ENCODE results near the gene LLCFC1. TPM values are rescaled to one million over a fixed set of nuclear protein-coding genes. Genes with fewer than 3 reads are reported as not detected.
A peak's percentile ranks its signal among the peaks of the same experiment; 100 is the strongest.

Gene LLCFC1
- total and polyA plus RNA-seq, 2 of the 8 experiments (the other 6 are each of a cell fraction or from before 2014, with no cell fraction given), result not detected

DNA sequence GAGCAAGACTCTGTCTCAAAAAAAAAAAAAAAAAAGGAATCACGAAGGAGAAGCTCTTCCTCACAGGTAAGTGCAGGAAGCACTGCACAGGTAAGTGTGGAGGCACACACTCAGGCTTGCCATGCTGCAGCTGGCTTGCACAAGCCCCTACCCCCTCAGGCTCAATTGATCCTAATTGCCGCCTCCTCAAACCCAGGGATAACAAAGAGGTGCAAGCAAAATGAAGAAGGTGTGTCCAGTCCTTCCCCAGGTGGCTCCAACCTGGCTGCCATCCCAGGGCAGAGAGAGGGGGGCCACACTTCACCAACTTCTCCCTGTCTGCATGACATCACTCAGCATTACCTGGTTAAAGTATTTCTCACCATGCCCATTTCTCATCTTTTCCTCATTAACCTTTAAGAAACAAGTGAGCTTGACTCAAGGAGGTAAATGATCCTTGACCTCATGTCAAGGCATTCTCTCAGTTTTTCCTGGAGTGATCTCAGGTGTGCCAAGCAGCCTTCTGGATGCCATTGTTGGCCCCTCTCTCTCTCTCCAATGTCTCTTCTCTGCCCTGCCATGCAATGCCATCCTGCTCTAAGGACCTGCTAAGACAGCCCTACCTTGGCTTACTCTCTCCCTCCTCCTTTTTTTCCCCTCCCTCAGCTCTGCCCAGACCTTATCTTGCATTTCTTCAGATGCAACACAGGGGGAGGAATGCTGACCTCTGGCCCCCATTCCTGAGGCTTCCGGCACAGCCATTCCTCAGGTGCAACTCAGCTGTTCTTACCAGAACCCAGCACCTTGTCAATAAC lies 40.7 kb upstream of the LLCFC1 start:
- H2AFZ ChIP-seq (ENCODE audit: low read length), result no peak overlapping the region
- no peaks in the 10 kb centered on the region for H3K23me2 ChIP-seq (ENCODE audit: low read depth, low read length)
- no peak overlapping the region for H2BK120ac ChIP-seq (replicated peaks; ENCODE audit: low read depth, low read length)
- H3K27ac ChIP-seq (ENCODE audit: low read depth, low read length), result no peak overlapping the region
- H3K9me3 ChIP-seq (ENCODE audit: insufficient read depth in 2 of 2, low read depth in 1 of 2, low read length in 1 of 2), result no peaks in the 10 kb centered on the region
- POLR2A ChIA-PET (ENCODE audit: partially characterized antibody), result interaction anchor here (1.0 kb wide), 1 partner anchor 9 kb away, joined by 4 read pairs; no protein-coding TSS in a partner anchor
- peaks cover 0 to 2% of the 10 kb centered on the region in 2 experiments for H4K20me1 ChIP-seq (replicated peaks in 1 of 2; ENCODE audit: control insufficient read depth in 1 of 2, insufficient read depth in 2 of 2, low read length in 2 of 2)
- no peaks in the 10 kb centered on the region for H3K79me1 ChIP-seq (ENCODE audit: low read depth, low read length)
- no peak overlapping the region for H3K4me2 ChIP-seq (ENCODE audit: insufficient read depth in 1 of 2, low read depth in 2 of 2, low read length in 2 of 2)
- no peak overlapping the region for H2AK5ac ChIP-seq (ENCODE audit: low read depth, low read length)
- no peak overlapping the region for H3K9ac ChIP-seq (replicated peaks in 1 of 4; ENCODE audit: extremely low read depth in 1 of 4, low read depth in 3 of 4, low read length in 3 of 4)
- H4K5ac ChIP-seq (ENCODE audit: insufficient read length, low read depth, low read length), result no peak overlapping the region
- no peak overlapping the region for H2BK15ac ChIP-seq (ENCODE audit: low read length)
- H2BK5ac ChIP-seq (ENCODE audit: low read depth, low read length), result no peak overlapping the region
- H3K4ac ChIP-seq (replicated peaks; ENCODE audit: insufficient read length, low read depth, low read length), result no peak overlapping the region
- no peaks in the 10 kb centered on the region for H3K79me2 ChIP-seq (ENCODE audit: control insufficient read depth in 1 of 2, insufficient read depth in 2 of 2, low read length in 2 of 2)
- H2BK12ac ChIP-seq (ENCODE audit: low read depth, low read length), result no peak overlapping the region
- DNase-seq (ENCODE audit: low read depth in 1 of 2, low spot score in 2 of 2) (peak in 1 of 2 experiments; percentile 17), FAIRE-seq (no peak)
- 83% methylated on average over 1 of the region's 3 CpGs; no CpG with 5 or more reads in 1 of the 2 experiments for WGBS, 2 experiments (ENCODE audit: extremely low coverage in 1 of 2, insufficient coverage in 1 of 2, insufficient read length in 1 of 2, insufficient replicate concordance in 2 of 2, low coverage in 1 of 2, low lambda C conversion rate in 2 of 2, missing lambda C conversion rate in 1 of 2)
- H3K14ac ChIP-seq (ENCODE audit: insufficient read length), result no peak overlapping the region
- no peaks in the 10 kb centered on the region for H3K36me3 ChIP-seq (ENCODE audit: control insufficient read depth in 2 of 4, insufficient read depth in 4 of 4, low read length in 3 of 4)
- no peak overlapping the region for H3K56ac ChIP-seq (replicated peaks; ENCODE audit: insufficient read length, low read depth, low read length)
- H3K27me3 ChIP-seq (replicated peaks in 1 of 4; ENCODE audit: control insufficient read depth in 3 of 4, extremely low read depth in 1 of 4, insufficient read depth in 3 of 4, low read length in 3 of 4), result no peaks in the 10 kb centered on the region; a peak in 1 of 7 replicates
- H4K91ac ChIP-seq (replicated peaks; ENCODE audit: insufficient read length, low read length), result no peak overlapping the region
- CTCF ChIA-PET (ENCODE audit: partially characterized antibody), result interaction anchor here (0.5 to 8.2 kb wide), 15 partner anchors 11 to 199 kb away, joined by 3 to 69 read pairs (median 3); partner anchors contain the start of gene TRPV5
- H3K23ac ChIP-seq (ENCODE audit: insufficient read length), result no peak overlapping the region
- H3K4me3 ChIP-seq (ENCODE audit: extremely low read depth in 1 of 4, insufficient read depth in 2 of 4, low read depth in 3 of 4, low read length in 4 of 4), result no peak overlapping the region
- no peak overlapping the region for H3K18ac ChIP-seq (ENCODE audit: extremely low read depth, low read length)
- H4K8ac ChIP-seq (ENCODE audit: extremely low read depth, insufficient read depth, low read length), result no peak overlapping the region
- H2BK20ac ChIP-seq (ENCODE audit: low read length), result no peak overlapping the region
- peaks cover 0 to 3% (median 0%) of the 10 kb centered on the region in 4 experiments; a peak in 1 of 7 replicates for H3K4me1 ChIP-seq (replicated peaks in 1 of 4; ENCODE audit: control insufficient read depth in 3 of 4, insufficient read depth in 4 of 4, low read length in 3 of 4)
- TF ChIP-seq HDAC2 (IDR thresholded peaks at IDR 0.05; ENCODE audit: borderline replicate concordance in 1 of 2, low read depth in 2 of 2, low read length in 2 of 2), result no peak
- no peak for TF ChIP-seq SAP30 (IDR thresholded peaks at IDR 0.05; ENCODE audit: insufficient read depth, insufficient replicate concordance, low read length)
- TF ChIP-seq RAD21 (IDR thresholded peaks at IDR 0.05 in 1 of 2, conservative IDR thresholded peaks at IDR 0.05 in 1 of 2; ENCODE audit: low read depth in 2 of 2, low read length in 2 of 2), result no peak
- TF ChIP-seq ZNF274 (IDR thresholded peaks at IDR 0.05; ENCODE audit: borderline replicate concordance, extremely low read depth, low read length), result no peak
- no peak for TF ChIP-seq KDM4A (IDR thresholded peaks at IDR 0.05; ENCODE audit: low read depth, low read length, severe bottlenecking)
- no peak for TF ChIP-seq TAF7 (optimal IDR thresholded peaks at IDR 0.05; ENCODE audit: borderline replicate concordance, low read depth, low read length)
- no peak for TF ChIP-seq CHD1 (IDR thresholded peaks at IDR 0.05; ENCODE audit: low read depth, low read length)
- TF ChIP-seq BRCA1 (IDR thresholded peaks at IDR 0.05; ENCODE audit: low read depth, low read length), result no peak
- no peak for TF ChIP-seq POLR2AphosphoS5 (IDR thresholded peaks at IDR 0.05; ENCODE audit: low read depth, low read length)
- no peak for TF ChIP-seq RFX5 (IDR thresholded peaks at IDR 0.05; ENCODE audit: borderline replicate concordance, low read depth, low read length)
- no peak for TF ChIP-seq JUND (IDR thresholded peaks at IDR 0.05; ENCODE audit: low read length)
